DND-41 (cell line): ENCODE results near the gene CYP2F1.

Source experiments
- EZH2 ChIP-seq: IDR thresholded peaks from 3 replicates; pipeline ENCODE4 v1.6.1; 2012; ENCODE audit warnings: borderline replicate concordance, low read depth, mild to moderate bottlenecking, moderate library complexity, low read length, inconsistent platforms; ENCODE audit not compliant: severe bottlenecking
- TF ChIP-seq, protein P1 (sequence below): IDR thresholded peaks from 2 replicates; pipeline ENCODE4 v1.5.1; 2012; ENCODE audit warnings: borderline replicate concordance, low read length, moderate library complexity, mild to moderate bottlenecking; ENCODE audit not compliant: poor library complexity, severe bottlenecking; ENCODE audit errors: extremely low read depth

DNA sequence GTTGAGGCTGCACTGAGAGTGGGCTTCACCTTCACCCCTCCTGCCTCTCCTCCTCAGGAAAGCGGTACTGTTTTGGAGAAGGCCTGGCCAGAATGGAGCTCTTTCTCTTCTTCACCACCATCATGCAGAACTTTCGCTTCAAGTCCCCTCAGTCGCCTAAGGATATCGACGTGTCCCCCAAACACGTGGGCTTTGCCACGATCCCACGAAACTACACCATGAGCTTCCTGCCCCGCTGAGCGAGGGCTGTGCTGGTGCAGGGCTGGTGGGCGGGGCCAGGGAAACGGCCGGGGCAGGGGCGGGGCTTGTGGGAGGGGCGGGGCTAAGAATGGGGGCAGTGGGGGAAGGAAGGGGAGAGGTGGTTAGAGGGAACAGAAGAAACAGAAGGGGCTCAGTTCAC, 18.5 kb upstream of the CYP2F1 start:
- TF ChIP-seq, protein P1, sequence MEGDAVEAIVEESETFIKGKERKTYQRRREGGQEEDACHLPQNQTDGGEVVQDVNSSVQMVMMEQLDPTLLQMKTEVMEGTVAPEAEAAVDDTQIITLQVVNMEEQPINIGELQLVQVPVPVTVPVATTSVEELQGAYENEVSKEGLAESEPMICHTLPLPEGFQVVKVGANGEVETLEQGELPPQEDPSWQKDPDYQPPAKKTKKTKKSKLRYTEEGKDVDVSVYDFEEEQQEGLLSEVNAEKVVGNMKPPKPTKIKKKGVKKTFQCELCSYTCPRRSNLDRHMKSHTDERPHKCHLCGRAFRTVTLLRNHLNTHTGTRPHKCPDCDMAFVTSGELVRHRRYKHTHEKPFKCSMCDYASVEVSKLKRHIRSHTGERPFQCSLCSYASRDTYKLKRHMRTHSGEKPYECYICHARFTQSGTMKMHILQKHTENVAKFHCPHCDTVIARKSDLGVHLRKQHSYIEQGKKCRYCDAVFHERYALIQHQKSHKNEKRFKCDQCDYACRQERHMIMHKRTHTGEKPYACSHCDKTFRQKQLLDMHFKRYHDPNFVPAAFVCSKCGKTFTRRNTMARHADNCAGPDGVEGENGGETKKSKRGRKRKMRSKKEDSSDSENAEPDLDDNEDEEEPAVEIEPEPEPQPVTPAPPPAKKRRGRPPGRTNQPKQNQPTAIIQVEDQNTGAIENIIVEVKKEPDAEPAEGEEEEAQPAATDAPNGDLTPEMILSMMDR: no peak
- no peak for TF ChIP-seq EZH2
